OCI-LY3 (cell line): Measurements from ENCODE around the gene CYP17A1.
"Not testable (repeated sequence)": the region's sequence is repeated elsewhere in the genome, so short reads cannot be mapped to it uniquely, and the experiment has no call there.

Experiments
- H2AFZ ChIP-seq: fragments of 200-600, 300-600 bp; shearing (Covaris generic); 2 replicates; pipeline ENCODE4 v1.6.0; 2014; ENCODE audit warnings: antibody characterized with exemption, low read depth, low read length
- H3K27ac ChIP-seq: fragments of 200-600, 300-600 bp; sonication (generic); 2 replicates; pipeline ENCODE4 v1.5.1; 2014; ENCODE audit warnings: mild to moderate bottlenecking, low read length, moderate library complexity, mixed read lengths
- H3K27me3 ChIP-seq: fragments of 200-600, 300-600 bp; sonication (generic); 2 replicates; pipeline ENCODE4 v1.6.1; 2014; ENCODE audit warnings: low read depth, low read length, mixed read lengths
- H3K36me3 ChIP-seq: fragments of 200-600, 300-600 bp; sonication (generic); replicated peaks from 2 replicates; pipeline ENCODE3; 2014; ENCODE audit warnings: low read depth, low read length, mixed read lengths
- H3K4me1 ChIP-seq: fragments of 300-600, 200-600 bp; sonication (generic); 2 replicates; pipeline ENCODE4 v1.6.1; 2014; ENCODE audit warnings: low read length, mixed read lengths
- H3K4me2 ChIP-seq: fragments of 200-600, 300-600 bp; sonication (generic); 2 replicates; pipeline ENCODE4 v1.6.1; 2014; ENCODE audit warnings: low read length, mixed read lengths
- H3K4me3 ChIP-seq: fragments of 300-600, 200-600 bp; sonication (generic); 2 replicates; pipeline ENCODE4 v1.5.1; 2014; ENCODE audit warnings: antibody characterized with exemption, mild to moderate bottlenecking, low read length, moderate library complexity
- H3K79me2 ChIP-seq: fragments of 300-600, 200-600 bp; shearing (Covaris generic); 2 replicates; pipeline ENCODE4 v1.6.1; 2014; ENCODE audit warnings: mild to moderate bottlenecking, low read length, mixed read lengths
- H3K9ac ChIP-seq: fragments of 300-600, 200-600 bp; shearing (Covaris generic); 2 replicates; pipeline ENCODE4 v1.6.0; 2014; ENCODE audit warnings: mild to moderate bottlenecking, low read length, moderate library complexity
- H3K9me3 ChIP-seq: fragments of 200-600, 300-600 bp; shearing (Covaris generic); 2 replicates; pipeline ENCODE4 v1.6.1; 2014; ENCODE audit warnings: low read length, mixed read lengths; ENCODE audit not compliant: insufficient read depth
- H4K20me1 ChIP-seq: fragments of 200-600, 300-600 bp; sonication (generic); 2 replicates; pipeline ENCODE4 v1.6.1; 2016; ENCODE audit warnings: low read length, mixed read lengths; ENCODE audit not compliant: insufficient read depth
- CTCF ChIP-seq: fragments of 200-600, 300-600 bp; sonication (generic); IDR thresholded peaks from 2 replicates; pipeline ENCODE4 v1.5.1; 2014; ENCODE audit warnings: antibody characterized with exemption, low read length, low read depth
- EZH2phosphoT487 ChIP-seq: fragments of 200-600 bp; shearing (Covaris generic); IDR thresholded peaks from 2 replicates; pipeline ENCODE4 v1.6.1; 2018; ENCODE audit warnings: antibody characterized with exemption, mixed run types, low read depth

The CYP17A1 gene

DNA sequence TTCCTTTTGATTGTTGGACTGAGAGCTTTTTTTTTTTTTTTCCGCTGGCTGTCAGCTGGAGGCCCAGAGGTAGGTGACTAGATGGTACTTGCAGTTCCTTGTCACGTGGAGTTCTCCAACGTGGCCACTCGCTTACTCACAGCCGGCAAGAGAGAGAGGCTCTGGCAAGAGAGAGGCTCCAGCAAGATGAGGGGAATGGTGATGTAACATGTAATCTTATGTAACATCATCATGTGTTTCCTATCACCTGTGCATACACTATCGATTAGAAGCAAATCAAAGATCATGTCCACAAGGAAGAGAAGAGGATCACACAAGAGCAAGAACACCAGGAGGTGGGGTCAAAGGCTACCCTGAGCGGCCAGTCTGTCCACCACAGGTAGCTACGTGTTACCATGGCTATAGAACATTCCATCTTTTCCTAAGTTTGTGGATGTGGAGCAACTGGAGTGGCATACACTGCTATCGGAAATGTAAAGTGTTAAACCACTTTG lies 12.9 kb upstream of the CYP17A1 start:
- Histone ChIP-seq H3K4me1 (no peaks in the 10 kb centered on the region), H2AFZ (no peak overlapping the region), H3K36me3 (no peaks in the 10 kb centered on the region), H3K9ac (no peak overlapping the region), H3K79me2 (no peaks in the 10 kb centered on the region), H3K27me3 (no peaks in the 10 kb centered on the region), H3K4me2 (no peak overlapping the region), H4K20me1 (no peaks in the 10 kb centered on the region), H3K9me3 (no peaks in the 10 kb centered on the region), H3K27ac (no peak overlapping the region), H3K4me3 (no peak overlapping the region)
- TF ChIP-seq CTCF (no peak), EZH2phosphoT487 (no peak)

DNA sequence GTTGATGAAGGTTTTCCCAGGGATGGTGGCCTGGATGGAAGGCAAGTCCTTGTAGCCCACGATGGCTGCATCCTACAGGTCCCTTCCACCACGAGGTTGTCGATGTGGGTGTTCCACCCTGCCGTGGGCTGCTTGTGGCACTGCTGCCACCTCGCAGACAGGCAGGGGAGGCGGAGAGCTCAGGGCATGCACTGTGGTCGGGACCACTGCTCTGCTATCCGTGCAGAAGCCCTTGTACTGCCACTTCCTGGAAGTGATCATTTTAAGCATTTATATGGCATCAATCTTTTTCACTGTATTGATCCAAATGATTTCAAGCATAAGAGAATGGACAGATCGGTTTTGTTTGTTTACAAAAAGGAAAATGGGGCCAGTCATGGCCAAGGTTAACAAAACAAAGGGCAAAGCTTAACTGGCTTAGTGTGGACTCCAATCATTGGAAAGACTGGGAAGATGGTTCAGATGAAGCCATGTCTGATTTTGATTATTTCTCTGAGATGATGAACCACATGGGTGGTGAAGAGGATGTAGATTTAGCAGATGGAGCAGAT lies 8.2 kb upstream of the CYP17A1 start:
- H3K79me2 ChIP-seq, result no peaks in the 10 kb centered on the region
- H3K4me1 ChIP-seq, result no peaks in the 10 kb centered on the region
- H3K36me3 ChIP-seq, result no peaks in the 10 kb centered on the region
- H4K20me1 ChIP-seq, result no peaks in the 10 kb centered on the region
- no peak overlapping the region for H3K27ac ChIP-seq
- H3K9me3 ChIP-seq, result no peaks in the 10 kb centered on the region
- no peak overlapping the region for H3K4me3 ChIP-seq
- H3K27me3 ChIP-seq, result no peaks in the 10 kb centered on the region
- no peak overlapping the region for H3K4me2 ChIP-seq
- no peak for TF ChIP-seq EZH2phosphoT487
- no peak for TF ChIP-seq CTCF
- H3K9ac ChIP-seq, result no peak overlapping the region
- H2AFZ ChIP-seq, result no peak overlapping the region

- H3K27me3 ChIP-seq, H3K27ac ChIP-seq: not testable (repeated sequence)
Observed at GRCh38 chr10:102844190-102844776, 7.1 kb upstream of the CYP17A1 start.

GRCh38 chr10:102843139-102843538 lies 5.9 kb upstream of the CYP17A1 start:
- H3K9me3 ChIP-seq, H3K4me2 ChIP-seq, H3K9ac ChIP-seq, H3K79me2 ChIP-seq, H3K27me3 ChIP-seq, H3K4me3 ChIP-seq, H3K4me1 ChIP-seq, H3K36me3 ChIP-seq, H4K20me1 ChIP-seq, H3K27ac ChIP-seq, H2AFZ ChIP-seq: not testable (repeated sequence)

More at GRCh38 chr10:102844190-102844776, 7.1 kb upstream of the CYP17A1 start:
- H3K79me2 ChIP-seq, H3K4me2 ChIP-seq, H3K4me1 ChIP-seq, H3K36me3 ChIP-seq, H3K9me3 ChIP-seq, H2AFZ ChIP-seq, H3K9ac ChIP-seq, H4K20me1 ChIP-seq, H3K4me3 ChIP-seq: not testable (repeated sequence)

DNA sequence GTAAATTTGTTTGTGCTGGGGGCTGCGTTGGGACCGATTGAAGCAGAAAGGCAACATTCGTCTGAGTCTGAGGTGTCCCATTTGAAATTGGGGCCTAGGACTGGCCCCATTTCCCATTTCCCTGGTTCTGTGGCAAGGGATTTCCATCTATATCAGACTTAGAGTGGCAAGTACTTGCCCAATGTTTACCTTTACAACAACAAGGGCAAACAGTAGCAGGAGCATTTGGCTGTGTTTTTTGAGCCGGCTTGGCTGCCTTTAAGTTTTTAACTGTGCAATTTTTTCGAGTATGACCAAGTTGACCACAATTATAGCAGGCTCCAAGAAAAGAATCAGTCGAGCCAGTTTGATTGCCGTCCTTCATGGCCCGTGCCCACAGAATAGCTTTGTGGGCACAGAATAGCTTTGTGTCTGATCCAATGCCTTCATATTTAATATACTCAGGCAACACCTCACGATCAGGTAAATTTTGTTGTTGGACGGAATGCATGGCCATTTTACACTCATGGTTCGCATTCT lies 4.7 kb upstream of the CYP17A1 start:
- H3K27me3 ChIP-seq, result no peaks in the 10 kb centered on the region
- H2AFZ ChIP-seq, result no peak overlapping the region
- no peak overlapping the region for H3K9ac ChIP-seq
- H3K4me2 ChIP-seq, result no peak overlapping the region
- H3K79me2 ChIP-seq, result no peaks in the 10 kb centered on the region
- H3K9me3 ChIP-seq, result no peaks in the 10 kb centered on the region
- no peak overlapping the region for H3K27ac ChIP-seq
- no peak overlapping the region for H3K4me3 ChIP-seq
- no peak for TF ChIP-seq EZH2phosphoT487
- no peak for TF ChIP-seq CTCF
- H3K4me1 ChIP-seq, result no peaks in the 10 kb centered on the region
- no peaks in the 10 kb centered on the region for H3K36me3 ChIP-seq
- no peaks in the 10 kb centered on the region for H4K20me1 ChIP-seq

- H3K4me3 ChIP-seq, H3K4me2 ChIP-seq, H2AFZ ChIP-seq, H3K27ac ChIP-seq, H3K4me1 ChIP-seq, H3K36me3 ChIP-seq, H3K9me3 ChIP-seq, H3K9ac ChIP-seq, H3K79me2 ChIP-seq, H4K20me1 ChIP-seq, H3K27me3 ChIP-seq: not testable (repeated sequence)
Observed at GRCh38 chr10:102838276-102838927, 1.2 kb upstream of the CYP17A1 start.
